K562 (cell line): ENCODE data around the gene GSTM2. TPM values are rescaled to one million over a fixed set of nuclear protein-coding genes. Genes with fewer than 3 reads are reported as not detected.

ENCODE experiments used
- ATAC-seq: fragments of 200-7000 bp; cut with Tn5 transposase; 3 replicates; pipeline ENCODE4 v1.9.1; 2020; ENCODE audit warnings: moderate library complexity
- BruUV-seq: library from RNA; stranded (reverse); fragments of 400-500 nt; replicated peaks from 2 replicates; lab custom pipeline; 2021; lab: Mats Ljungman, UMichigan
- CTCF ChIA-PET: fragments of 300-600 bp; formaldehyde crosslinking; extraction: SDS; loops from one replicate; lab custom pipeline; 2021; ENCODE audit warnings: low intra/inter-chr PET ratio; lab: Yijun Ruan, JAX
- POLR2A ChIA-PET: fragments of 300-600, 350-650 bp; sonication (Branson Sonifier 250); formaldehyde crosslinking; extraction: SDS; loops from one replicate; lab custom pipeline; 2021; ENCODE audit warnings: antibody characterized with exemption, inconsistent platforms; lab: Yijun Ruan, JAX
- DNase-seq, 4 experiments: peaks; one replicate each; pipeline versions ENCODE4 v3.0.0 to v3.0.0-alpha.2; 2011 to 2018; ENCODE audit warnings: low spot score in 3 of 4, mixed read lengths in 3 of 4; ENCODE audit errors: extremely low read depth in 1 of 4
- FAIRE-seq: peaks from 2 replicates; lab custom pipeline; 2011; peaks lifted over from hg19 to GRCh38; lab: Jason Lieb, UNC
- H2AFZ ChIP-seq: 2 replicates; pipeline ENCODE4 v1.6.0; 2011; ENCODE audit warnings: low read depth, low read length, control low read depth, inconsistent platforms
- H3K27ac ChIP-seq: fragments of 200-600 bp; 3 replicates; pipeline ENCODE4 v1.8.0; 2011; ENCODE audit warnings: low read depth, mild to moderate bottlenecking, control low read depth, inconsistent platforms, low read length, moderate library complexity, mixed read lengths; ENCODE audit errors: extremely low read depth
- H3K27me3 ChIP-seq, 2 experiments: fragments of 300-600 bp in 1 of 2; 2 replicates in 1 of 2; 3 replicates in 1 of 2; pipeline versions ENCODE4 v1.6.0 to v1.8.0; 2011; ENCODE audit warnings: inconsistent platforms in 2 of 2, low read length in 2 of 2, mild to moderate bottlenecking in 1 of 2, mixed read lengths in 1 of 2, moderate library complexity in 1 of 2; ENCODE audit not compliant: control insufficient read depth in 2 of 2, insufficient read depth in 2 of 2
- H3K36me3 ChIP-seq: fragments of 300-600 bp; 3 replicates; pipeline ENCODE4 v1.8.0; 2011; ENCODE audit warnings: mild to moderate bottlenecking, low read length, inconsistent platforms; ENCODE audit not compliant: control insufficient read depth, insufficient read depth
- H3K4me1 ChIP-seq, 2 experiments: fragments of 200-600 bp in 1 of 2; replicated peaks in 1 of 2; 2 replicates in 1 of 2; 3 replicates in 1 of 2; pipeline versions ENCODE4 v1.5.1 to v1.8.0; 2011; ENCODE audit warnings: inconsistent platforms in 2 of 2, low read length in 2 of 2, mild to moderate bottlenecking in 1 of 2, mixed read lengths in 1 of 2, moderate library complexity in 1 of 2; ENCODE audit not compliant: control insufficient read depth in 2 of 2, insufficient read depth in 2 of 2
- H3K4me2 ChIP-seq: 2 replicates; pipeline ENCODE4 v1.6.1; 2011; ENCODE audit warnings: low read length, control low read depth, inconsistent platforms, mixed read lengths; ENCODE audit not compliant: insufficient read depth
- H3K4me3 ChIP-seq: fragments of 200-600 bp; sonication (generic), shearing (Covaris generic); 2 replicates; pipeline ENCODE4 v1.5.1; 2016; ENCODE audit warnings: control low read depth, inconsistent platforms
- H3K79me2 ChIP-seq: fragments of 200-600 bp; 3 replicates; pipeline ENCODE4 v1.8.0; 2011; ENCODE audit warnings: low read length, inconsistent platforms; ENCODE audit not compliant: control insufficient read depth, insufficient read depth
- H3K9ac ChIP-seq, 2 experiments: 2 replicates each; pipeline versions ENCODE4 v1.6.0 to v1.6.1; 2011; ENCODE audit warnings: low read depth in 2 of 2, low read length in 2 of 2, control low read depth in 1 of 2, inconsistent platforms in 1 of 2, mild to moderate bottlenecking in 1 of 2, mixed read lengths in 1 of 2; ENCODE audit not compliant: insufficient read depth in 1 of 2
- H3K9me1 ChIP-seq: one replicate; pipeline ENCODE4 v1.6.0; 2011; ENCODE audit warnings: inconsistent platforms, mild to moderate bottlenecking, low read length, moderate library complexity; ENCODE audit not compliant: control insufficient read depth, insufficient read depth
- H3K9me3 ChIP-seq: replicated peaks from 2 replicates; pipeline ENCODE4 v1.5.1; 2011; ENCODE audit warnings: low read depth, low read length, inconsistent platforms; ENCODE audit not compliant: control insufficient read depth, insufficient read depth
- H4K20me1 ChIP-seq: replicated peaks from 2 replicates; pipeline ENCODE4 v1.6.1; 2011; ENCODE audit warnings: low read length, inconsistent platforms, mixed read lengths; ENCODE audit not compliant: control insufficient read depth, insufficient read depth
- ASH1L ChIP-seq: fragments of 450-650 bp; IDR thresholded peaks from 2 replicates; pipeline ENCODE4 v1.6.1; 2018; ENCODE audit warnings: borderline replicate concordance, mild to moderate bottlenecking, low read depth; ENCODE audit not compliant: partially characterized antibody
- BACH1 ChIP-seq: fragments of 200-800 bp; sonication (Bioruptor generic); IDR thresholded peaks from 2 replicates; pipeline ENCODE4 v1.6.1; 2016; ENCODE audit warnings: missing genetic modification characterization, missing compliant biosample characterization
- HDAC6 ChIP-seq: IDR thresholded peaks from 2 replicates; pipeline ENCODE4 v1.6.1; 2012; ENCODE audit warnings: low read depth, mild to moderate bottlenecking, control low read depth, inconsistent platforms, low read length, moderate library complexity
- KLF10 ChIP-seq: fragments of 250-450 bp; sonication (Bioruptor Pico); IDR thresholded peaks from 2 replicates; pipeline ENCODE4 v1.6.1; 2021; ENCODE audit warnings: matching md5 sums
- MYBL2 ChIP-seq, 2 experiments: fragments of 450-650 bp in 1 of 2; sonication (generic) in 1 of 2; formaldehyde crosslinking in 1 of 2; IDR thresholded peaks; 2 replicates each; pipeline versions ENCODE4 v1.6.1 to v1.8.1; 2017 to 2022; ENCODE audit warnings: borderline replicate concordance in 1 of 2, inconsistent platforms in 1 of 2, low read depth in 1 of 2, mild to moderate bottlenecking in 1 of 2, missing genetic modification reagents in 1 of 2, moderate library complexity in 1 of 2
- RAD21 ChIP-seq, 2 experiments: fragments of 250-450 bp in 1 of 2; fragments of 450-650 bp in 1 of 2; sonication (Bioruptor Pico) in 1 of 2; formaldehyde crosslinking in 1 of 2; IDR thresholded peaks in 1 of 2; conservative IDR thresholded peaks in 1 of 2; 2 replicates each; pipeline versions ENCODE4 v1.4.0 to v1.8.0; 2020 to 2022; ENCODE audit warnings: mild to moderate bottlenecking in 2 of 2, moderate library complexity in 1 of 2
- SRSF3 ChIP-seq: fragments of 200-400 bp; formaldehyde crosslinking; IDR thresholded peaks from 2 replicates; pipeline ENCODE4 v1.6.1; 2016; ENCODE audit warnings: mild to moderate bottlenecking, low read length, moderate library complexity; ENCODE audit not compliant: insufficient read depth
- STAG1 ChIP-seq: sonication (generic); formaldehyde crosslinking; IDR thresholded peaks from 2 replicates; pipeline ENCODE4 v1.5.0; 2020; ENCODE audit warnings: missing genetic modification reagents, borderline replicate concordance
- THAP7 ChIP-seq: fragments of 250-450 bp; sonication (Bioruptor Pico); IDR thresholded peaks from 2 replicates; pipeline ENCODE4 v1.5.0; 2021
- ZBTB12 ChIP-seq: fragments of 250-450 bp; sonication (Bioruptor Pico); IDR thresholded peaks from 2 replicates; pipeline ENCODE4 v1.4.0; 2020
- ZFX ChIP-seq: sonication (generic); formaldehyde crosslinking; IDR thresholded peaks from 2 replicates; pipeline ENCODE4 v1.8.0; 2022; ENCODE audit warnings: mild to moderate bottlenecking, missing genetic modification reagents, moderate library complexity
- ZNF324 ChIP-seq: fragments of 250-450 bp; sonication (Bioruptor Pico); IDR thresholded peaks from 2 replicates; pipeline ENCODE4 v1.4.0; 2020; ENCODE audit warnings: mild to moderate bottlenecking
- WGBS: fragments of 100-300 bp; shearing (Covaris generic); methylation state at CpG from one replicate; pipeline ENCODE4 v1.1.6; 2016; ENCODE audit warnings: low coverage, mixed read lengths; ENCODE audit not compliant: insufficient coverage; ENCODE audit errors: missing lambda C conversion rate; 5-methylcytosine and 5-hydroxymethylcytosine counted together
- in situ Hi-C: fragments of 300-500 bp; cut with MboI; formaldehyde crosslinking; loops from 4 replicates; pipeline ENCODE4 v1.15.0; 2018; ENCODE audit warnings: inconsistent platforms, mixed read lengths
- intact Hi-C: fragments of 100-400 bp; cut with micrococcal nuclease; formaldehyde crosslinking; loops from 2 replicates; pipeline ENCODE4 v1.14.2; 2022
- polyA plus RNA-seq, 8 experiments: library from polyadenylated mRNA; depleted of rRNA in 4 of 8; stranded (reverse) in 5 of 8; unstranded in 3 of 8; fragments of >200 nt; fragmentation: Nextera tagmentation in 2 of 8; fragmentation: Illumina TruSeq in 1 of 8; extraction: Ambion mirVana in 2 of 8; extraction: Trizol in 1 of 8; gene quantifications; 2 replicates each; pipeline versions ENCODE4 v1.2.1 to v1.2.3, GENCODE V29; 2011 to 2014; ENCODE audit warnings: inconsistent platforms in 1 of 8, missing spikeins in 1 of 8
- total RNA-seq, 7 experiments: library from RNA; depleted of rRNA in 6 of 7; stranded (reverse); fragments of >200 nt in 6 of 7; fragmentation: Illumina TruSeq in 2 of 7; extraction: Trizol in 2 of 7; gene quantifications; 2 replicates each; pipeline versions ENCODE4 v1.2.1 to v1.2.3, GENCODE V29; 2011 to 2021; ENCODE audit warnings: low replicate concordance in 1 of 7
- TF ChIP-seq, protein P1 (sequence below): IDR thresholded peaks from 2 replicates; pipeline ENCODE4 v1.6.1; 2012; ENCODE audit warnings: low read depth, low read length, improper control_type of control experiment, borderline replicate concordance
- TF ChIP-seq, protein P2 (sequence below): conservative IDR thresholded peaks from 2 replicates; pipeline ENCODE4 v1.6.1; 2011; ENCODE audit warnings: low read depth, mild to moderate bottlenecking, low read length; ENCODE audit not compliant: control insufficient read depth

The GSTM2 gene
- total and polyA plus RNA-seq, 9 of the 15 experiments (the other 6 are each of a cell fraction or from before 2014, with no cell fraction given), result 1.6 to 15.1 (median 6.8) TPM

GRCh38 chr1:109718495-109718894, 50.6 kb downstream of the GSTM2 start (continued):
- TF ChIP-seq RAD21 (CRISPR knock-in tag; conservative IDR thresholded peaks at IDR 0.05 in 1 of 2, IDR thresholded peaks at IDR 0.05 in 1 of 2), result peak; percentile 70 to 82
- no peak for TF ChIP-seq SRSF3
- TF ChIP-seq THAP7 (CRISPR knock-in tag), result no peak
- no peak for TF ChIP-seq HDAC6

- POLR2A ChIA-PET, result no interaction called here
- Histone ChIP-seq H4K20me1 (no peaks in the 10 kb centered on the region), H3K36me3 (no peaks in the 10 kb centered on the region), H2AFZ (peak overlapping the region; percentile 87), H3K4me3 (no peak overlapping the region), H3K4me1 (peaks cover 5 to 21% of the 10 kb centered on the region in 2 experiments; a peak in 4 of 5 replicates), H3K27ac (peak overlapping the region; percentile 43; the same call in 2 of the 3 replicates), H3K9me1 (no peaks in the 10 kb centered on the region), H3K9ac (peak overlapping the region in 1 of 2 experiments; percentile 3; a peak in 1 of 4 replicates), H3K4me2 (peak overlapping the region; percentile 2; the same call in 1 of the 2 replicates), H3K27me3 (peaks cover 0 to 5% of the 10 kb centered on the region in 2 experiments; a peak in 1 of 5 replicates), H3K79me2 (no peaks in the 10 kb centered on the region), H3K9me3 (no peaks in the 10 kb centered on the region)
- ATAC-seq (peak; percentile 87), FAIRE-seq (peak; percentile 23), DNase-seq (peak in 2 of 4 experiments; percentile 60 to 74)
- in situ Hi-C loops (loop anchor here (5.0 kb wide), 1 partner anchor 42 kb away; no protein-coding TSS in a partner anchor), intact Hi-C loops (loop anchor here (5.0 kb wide), 1 partner anchor 172 kb away; the partner anchor contains the start of gene GNAI3)
- no TSS peak for BruUV-seq
- CTCF ChIA-PET, result interaction anchor here (1.1 kb wide), 1 partner anchor 52 kb away, joined by 3 read pairs; no protein-coding TSS in a partner anchor
- WGBS, result 13% methylated on average over 5 of the region's 5 CpGs
- TF ChIP-seq, protein P1, sequence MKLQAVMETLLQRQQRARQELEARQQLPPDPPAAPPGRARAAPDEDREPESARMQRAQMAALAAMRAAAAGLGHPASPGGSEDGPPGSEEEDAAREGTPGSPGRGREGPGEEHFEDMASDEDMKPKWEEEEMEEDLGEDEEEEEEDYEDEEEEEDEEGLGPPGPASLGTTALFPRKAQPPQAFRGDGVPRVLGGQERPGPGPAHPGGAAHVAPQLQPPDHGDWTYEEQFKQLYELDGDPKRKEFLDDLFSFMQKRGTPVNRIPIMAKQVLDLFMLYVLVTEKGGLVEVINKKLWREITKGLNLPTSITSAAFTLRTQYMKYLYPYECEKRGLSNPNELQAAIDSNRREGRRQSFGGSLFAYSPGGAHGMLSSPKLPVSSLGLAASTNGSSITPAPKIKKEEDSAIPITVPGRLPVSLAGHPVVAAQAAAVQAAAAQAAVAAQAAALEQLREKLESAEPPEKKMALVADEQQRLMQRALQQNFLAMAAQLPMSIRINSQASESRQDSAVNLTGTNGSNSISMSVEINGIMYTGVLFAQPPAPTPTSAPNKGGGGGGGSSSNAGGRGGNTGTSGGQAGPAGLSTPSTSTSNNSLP, result peak; percentile 76; the same call in 1 of the 2 replicates
- TF ChIP-seq ZFX (CRISPR knock-in tag) (peak; percentile 48), BACH1 (peak; percentile 98), ZNF324 (CRISPR knock-in tag) (0 out of 2 replicates have a peak, but pooled peaks have one; percentile 32), ZBTB12 (CRISPR knock-in tag) (0 out of 2 replicates have a peak, but pooled peaks have one; percentile 14), MYBL2 (IDR thresholded peaks at IDR 0.05; ENCODE audit: low read depth) (no peak), MYBL2 (CRISPR knock-in tag; IDR thresholded peaks at IDR 0.05; ENCODE audit: borderline replicate concordance) (no peak), ASH1L (no peak), STAG1 (CRISPR knock-in tag) (no peak), KLF10 (CRISPR knock-in tag) (no peak)
- TF ChIP-seq, protein P2, sequence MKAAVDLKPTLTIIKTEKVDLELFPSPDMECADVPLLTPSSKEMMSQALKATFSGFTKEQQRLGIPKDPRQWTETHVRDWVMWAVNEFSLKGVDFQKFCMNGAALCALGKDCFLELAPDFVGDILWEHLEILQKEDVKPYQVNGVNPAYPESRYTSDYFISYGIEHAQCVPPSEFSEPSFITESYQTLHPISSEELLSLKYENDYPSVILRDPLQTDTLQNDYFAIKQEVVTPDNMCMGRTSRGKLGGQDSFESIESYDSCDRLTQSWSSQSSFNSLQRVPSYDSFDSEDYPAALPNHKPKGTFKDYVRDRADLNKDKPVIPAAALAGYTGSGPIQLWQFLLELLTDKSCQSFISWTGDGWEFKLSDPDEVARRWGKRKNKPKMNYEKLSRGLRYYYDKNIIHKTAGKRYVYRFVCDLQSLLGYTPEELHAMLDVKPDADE, result no peak
Measured at GRCh38 chr1:109719337-109719837, 51.5 kb downstream of the GSTM2 start.
